Caco-2 (cell line): ENCODE results near the gene FHIT. TPM values are rescaled to one million over a fixed set of nuclear protein-coding genes. Genes with fewer than 3 reads are reported as not detected.

Experiments
- BruUV-seq: library from RNA; stranded (reverse); fragments of 400-500 nt; replicated peaks from 2 replicates; lab custom pipeline; 2021; lab: Mats Ljungman, UMichigan
- CTCF ChIA-PET: fragments of 300-600 bp; sonication (Branson Sonifier 250); formaldehyde crosslinking; loops from one replicate; lab custom pipeline; 2022; ENCODE audit warnings: antibody characterized with exemption; lab: Charles Lee
- POLR2A ChIA-PET: fragments of 300-600 bp; sonication (Branson Sonifier 250); formaldehyde crosslinking; loops from one replicate; lab custom pipeline; 2022; ENCODE audit warnings: antibody characterized with exemption; lab: Charles Lee
- DNase-seq, 2 experiments: peaks; one replicate each; pipeline versions ENCODE4 v3.0.0 to v3.0.0-alpha.2; 2020 to 2022
- H3K27me3 ChIP-seq: replicated peaks from 2 replicates; pipeline ENCODE4 v1.6.0; 2011; ENCODE audit warnings: low read length; ENCODE audit not compliant: control insufficient read depth, insufficient read depth
- H3K36me3 ChIP-seq: 2 replicates; pipeline ENCODE4 v1.5.1; 2011; ENCODE audit warnings: low read length; ENCODE audit not compliant: control insufficient read depth, insufficient read depth
- H3K4me1 ChIP-seq: fragments of 250-450 bp; sonication (Bioruptor Pico); 2 replicates; pipeline ENCODE4 v1.5.1; 2020; ENCODE audit warnings: mild to moderate bottlenecking
- H3K4me3 ChIP-seq: 2 replicates; pipeline ENCODE4 v1.5.1; 2011; ENCODE audit warnings: low read depth, mild to moderate bottlenecking, control low read depth, low read length
- H3K9me3 ChIP-seq: fragments of 250-450 bp; sonication (Bioruptor Pico); 2 replicates; pipeline ENCODE4 v1.5.1; 2020; ENCODE audit warnings: mild to moderate bottlenecking, moderate library complexity
- H3K27ac Mint-ChIP-seq: one replicate; pipeline ENCODE4 v1.8.0; 2022; ENCODE audit warnings: mixed read lengths; ENCODE audit not compliant: unreplicated experiment
- H3K27me3 Mint-ChIP-seq: one replicate; pipeline ENCODE4 v1.8.0; 2022; ENCODE audit warnings: mixed read lengths; ENCODE audit not compliant: insufficient read depth, unreplicated experiment
- H3K36me3 Mint-ChIP-seq: one replicate; pipeline ENCODE4 v1.8.0; 2022; ENCODE audit warnings: mild to moderate bottlenecking, mixed read lengths; ENCODE audit not compliant: insufficient read depth, unreplicated experiment
- H3K4me1 Mint-ChIP-seq: one replicate; pipeline ENCODE4 v1.8.0; 2022; ENCODE audit warnings: low read depth, mixed read lengths; ENCODE audit not compliant: unreplicated experiment
- H3K4me3 Mint-ChIP-seq: one replicate; pipeline ENCODE4 v1.8.0; 2022; ENCODE audit warnings: mild to moderate bottlenecking, moderate library complexity, mixed read lengths; ENCODE audit not compliant: unreplicated experiment
- H3K9me3 Mint-ChIP-seq: one replicate; pipeline ENCODE4 v1.8.0; 2022; ENCODE audit warnings: mixed read lengths; ENCODE audit not compliant: unreplicated experiment
- CTCF ChIP-seq, 2 experiments: fragments of 200-600 bp in 1 of 2; IDR thresholded peaks; 1 replicate in 1 of 2; 2 replicates in 1 of 2; pipeline versions ENCODE4 v1.5.1 to v1.8.0; 2011 to 2022; ENCODE audit warnings: antibody characterized with exemption in 1 of 2, control low read depth in 1 of 2, inconsistent platforms in 1 of 2, low read depth in 1 of 2, low read length in 1 of 2, mild to moderate bottlenecking in 1 of 2, moderate library complexity in 1 of 2; ENCODE audit not compliant: insufficient read depth in 1 of 2, severe bottlenecking in 1 of 2, unreplicated experiment in 1 of 2
- intact Hi-C: fragments of 100-400 bp; cut with micrococcal nuclease; formaldehyde crosslinking; loops from one replicate; pipeline ENCODE4 v1.10.0; 2022; ENCODE audit not compliant: unreplicated experiment
- total RNA-seq: library from RNA; stranded (reverse); gene quantifications from 2 replicates; pipeline ENCODE4 v1.2.3, GENCODE V29; 2022

The FHIT gene
- total RNA-seq, 1 experiment from 2014 or later, result 8.3 TPM

- H3K36me3 Mint-ChIP-seq, result no peaks in the 10 kb centered on the region
- peaks cover 17% of the 10 kb centered on the region for H3K27me3 Mint-ChIP-seq
- H3K4me3 Mint-ChIP-seq, result no peak overlapping the region
- DNase-seq, result no peak
- no peak for TF ChIP-seq CTCF (IDR thresholded peaks at IDR 0.05; ENCODE audit: insufficient read depth in 1 of 2, low read depth in 1 of 2, low read length in 1 of 2, severe bottlenecking in 1 of 2, unreplicated experiment in 1 of 2)
- Histone ChIP-seq H3K27me3 (no peaks in the 10 kb centered on the region), H3K4me1 (no peaks in the 10 kb centered on the region), H3K4me3 (no peak overlapping the region), H3K36me3 (no peaks in the 10 kb centered on the region), H3K9me3 (no peaks in the 10 kb centered on the region)
- intact Hi-C loops, result no loop called here
- no TSS peak for BruUV-seq
- H3K27ac Mint-ChIP-seq, result no peak overlapping the region
- no peaks in the 10 kb centered on the region for H3K9me3 Mint-ChIP-seq
- H3K4me1 Mint-ChIP-seq, result no peaks in the 10 kb centered on the region
- CTCF ChIA-PET, result no interaction called here
- POLR2A ChIA-PET, result no interaction called here
Measured at GRCh38 chr3:59953104-59953503, 1298.1 kb downstream of the FHIT start.

- Histone ChIP-seq H3K4me3 (no peak overlapping the region), H3K36me3 (no peaks in the 10 kb centered on the region), H3K27me3 (no peaks in the 10 kb centered on the region), H3K9me3 (no peaks in the 10 kb centered on the region), H3K4me1 (no peaks in the 10 kb centered on the region)
- Mint-ChIP-seq H3K9me3 (no peaks in the 10 kb centered on the region), H3K4me3 (no peak overlapping the region), H3K36me3 (no peaks in the 10 kb centered on the region), H3K27me3 (peaks cover 12% of the 10 kb centered on the region), H3K4me1 (no peaks in the 10 kb centered on the region), H3K27ac (no peak overlapping the region)
- no peak for DNase-seq
- ChIA-PET CTCF (no interaction called here), POLR2A (no interaction called here)
- no peak for TF ChIP-seq CTCF (IDR thresholded peaks at IDR 0.05; ENCODE audit: insufficient read depth in 1 of 2, low read depth in 1 of 2, low read length in 1 of 2, severe bottlenecking in 1 of 2, unreplicated experiment in 1 of 2)
- intact Hi-C loops, result no loop called here
- no TSS peak for BruUV-seq
Measured at GRCh38 chr3:59949311-59949710, 1301.9 kb downstream of the FHIT start.

- Mint-ChIP-seq H3K27me3 (peaks cover 7% of the 10 kb centered on the region), H3K4me3 (no peak overlapping the region), H3K9me3 (no peaks in the 10 kb centered on the region), H3K27ac (no peak overlapping the region), H3K4me1 (no peaks in the 10 kb centered on the region), H3K36me3 (no peaks in the 10 kb centered on the region)
- BruUV-seq, result no TSS peak
- DNase-seq, result no peak
- Histone ChIP-seq H3K9me3 (no peaks in the 10 kb centered on the region), H3K4me3 (no peak overlapping the region), H3K4me1 (no peaks in the 10 kb centered on the region), H3K27me3 (no peaks in the 10 kb centered on the region), H3K36me3 (no peaks in the 10 kb centered on the region)
- intact Hi-C loops, result no loop called here
- ChIA-PET CTCF (no interaction called here), POLR2A (no interaction called here)
- TF ChIP-seq CTCF (IDR thresholded peaks at IDR 0.05; ENCODE audit: insufficient read depth in 1 of 2, low read depth in 1 of 2, low read length in 1 of 2, severe bottlenecking in 1 of 2, unreplicated experiment in 1 of 2), result no peak
Measured at GRCh38 chr3:59946401-59946800, 1304.9 kb downstream of the FHIT start.
